C4-2B (cell line): ENCODE data around the gene CELSR1.
"Not testable (repeated sequence)": the region's sequence is repeated elsewhere in the genome, so short reads cannot be mapped to it uniquely, and the experiment has no call there.

Experiments used
- H3K27ac ChIP-seq: fragments of 450-650 bp; 2 replicates; pipeline ENCODE4 v1.5.1; 2017
- CTCF ChIP-seq: fragments of 450-650 bp; conservative IDR thresholded peaks from 2 replicates; pipeline ENCODE4 v1.5.1; 2017; ENCODE audit warnings: mild to moderate bottlenecking
- ZFX ChIP-seq: fragments of 450-650 bp; IDR thresholded peaks from 2 replicates; pipeline ENCODE4 v1.6.1; 2017

The CELSR1 gene

GRCh38 chr22:46507451-46508425 is 29.7 kb downstream of the CELSR1 start:
- no peak overlapping the region for H3K27ac ChIP-seq
- TF ChIP-seq CTCF (no peak), ZFX (no peak)

GRCh38 chr22:46504584-46504983 is 32.8 kb downstream of the CELSR1 start:
- TF ChIP-seq CTCF (no peak), ZFX (no peak)
- H3K27ac ChIP-seq = no peak overlapping the region

GRCh38 chr22:46502440-46503175 is 34.8 kb downstream of the CELSR1 start:
- TF ChIP-seq CTCF = no peak
- TF ChIP-seq ZFX = no peak
- H3K27ac ChIP-seq = no peak overlapping the region

GRCh38 chr22:46501701-46502100 is 35.7 kb downstream of the CELSR1 start:
- H3K27ac ChIP-seq = no peak overlapping the region
- TF ChIP-seq CTCF (no peak), ZFX (no peak)

GRCh38 chr22:46501265-46501664 is 36.2 kb downstream of the CELSR1 start:
- H3K27ac ChIP-seq = not testable (repeated sequence)

GRCh38 chr22:46500201-46500600 is 37.2 kb downstream of the CELSR1 start:
- no peak overlapping the region for H3K27ac ChIP-seq
- TF ChIP-seq CTCF = no peak
- no peak for TF ChIP-seq ZFX

- TF ChIP-seq CTCF = no peak
- TF ChIP-seq ZFX = no peak
- H3K27ac ChIP-seq = no peak overlapping the region
Measured at GRCh38 chr22:46499805-46500189, 37.6 kb downstream of the CELSR1 start.
